ENCODE measurements around the gene PTPRA. TPM values are rescaled to one million over a fixed set of nuclear protein-coding genes. Genes with fewer than 3 reads are reported as not detected.

Gene PTPRA
- total RNA-seq, 4 donors from 2014 or later = 54.1 to 85.4 (median 67.0) TPM

DNA sequence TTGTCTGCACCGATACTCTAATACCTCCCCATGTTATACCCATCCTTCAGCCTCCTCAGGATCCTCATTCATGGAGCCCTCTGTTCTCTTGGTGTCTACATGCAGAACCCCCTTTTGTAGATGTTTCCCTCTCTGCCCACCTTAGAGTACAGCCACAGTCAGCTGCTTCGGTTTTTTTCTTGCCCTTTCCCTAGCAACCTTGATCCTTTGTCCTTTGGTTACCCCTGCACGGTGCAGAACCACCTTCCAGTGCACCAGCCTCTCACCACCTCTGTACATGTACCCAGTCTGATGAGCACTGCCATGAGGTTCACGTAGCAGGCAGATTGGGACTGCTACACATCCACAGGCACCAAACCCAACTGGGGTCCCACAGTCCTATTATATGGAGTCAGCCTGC, 25.5 kb upstream of the PTPRA start:
- Histone ChIP-seq H3K9me3 (no peaks in the 10 kb centered on the region), H3K4me1 (peaks cover 0 to 7% (median 2%) of the 10 kb centered on the region in 3 donors), H3K27ac (no peak overlapping the region), H3K36me3 (peaks cover 0 to 19% of the 10 kb centered on the region in 2 donors), H3K4me3 (no peak overlapping the region), H3K27me3 (no peaks in the 10 kb centered on the region)
- 86 to 98% methylated on average over 3 to 4 of the region's 4 CpGs for WGBS, 2 donors (ENCODE audit: low coverage in 1 of 2)
- no peak for ATAC-seq
- TF ChIP-seq POLR2A (IDR thresholded peaks at IDR 0.05) (no peak), POLR2AphosphoS5 (IDR thresholded peaks at IDR 0.05) (no peak), EP300 (IDR thresholded peaks at IDR 0.05) (no peak), CTCF (IDR thresholded peaks at IDR 0.05) (no peak)

GRCh38 chr20:2849529-2849928, 23.8 kb upstream of the PTPRA start:
- 86 to 100% methylated on average over 1 of the region's 4 CpGs for WGBS, 2 donors (ENCODE audit: low coverage in 1 of 2)
- ATAC-seq = no peak

GRCh38 chr20:2851086-2851485, 22.2 kb upstream of the PTPRA start:
- Histone ChIP-seq H3K9me3 (no peaks in the 10 kb centered on the region), H3K4me3 (no peak overlapping the region), H3K36me3 (peaks cover 0 to 7% of the 10 kb centered on the region in 2 donors), H3K27me3 (no peaks in the 10 kb centered on the region), H3K27ac (no peak overlapping the region), H3K4me1 (peaks cover 0 to 7% (median 2%) of the 10 kb centered on the region in 3 donors)
- no peak for ATAC-seq
- TF ChIP-seq POLR2A (IDR thresholded peaks at IDR 0.05) (no peak), POLR2AphosphoS5 (IDR thresholded peaks at IDR 0.05) (no peak), EP300 (IDR thresholded peaks at IDR 0.05) (no peak), CTCF (IDR thresholded peaks at IDR 0.05) (no peak)
- WGBS, 2 donors (ENCODE audit: low coverage in 1 of 2) = 85 to 88% methylated on average over 1 to 4 of the region's 10 CpGs

More at GRCh38 chr20:2849529-2849928, 23.8 kb upstream of the PTPRA start:
- TF ChIP-seq CTCF (IDR thresholded peaks at IDR 0.05) = no peak
- no peak for TF ChIP-seq POLR2AphosphoS5 (IDR thresholded peaks at IDR 0.05)
- TF ChIP-seq POLR2A (IDR thresholded peaks at IDR 0.05) = no peak
- TF ChIP-seq EP300 (IDR thresholded peaks at IDR 0.05) = no peak
- H3K27ac ChIP-seq = no peak overlapping the region
- H3K27me3 ChIP-seq = no peaks in the 10 kb centered on the region
- no peak overlapping the region for H3K4me3 ChIP-seq
- H3K4me1 ChIP-seq = peaks cover 0 to 7% (median 2%) of the 10 kb centered on the region in 3 donors
- H3K9me3 ChIP-seq = no peaks in the 10 kb centered on the region
- peaks cover 0 to 7% of the 10 kb centered on the region in 2 donors for H3K36me3 ChIP-seq

DNA sequence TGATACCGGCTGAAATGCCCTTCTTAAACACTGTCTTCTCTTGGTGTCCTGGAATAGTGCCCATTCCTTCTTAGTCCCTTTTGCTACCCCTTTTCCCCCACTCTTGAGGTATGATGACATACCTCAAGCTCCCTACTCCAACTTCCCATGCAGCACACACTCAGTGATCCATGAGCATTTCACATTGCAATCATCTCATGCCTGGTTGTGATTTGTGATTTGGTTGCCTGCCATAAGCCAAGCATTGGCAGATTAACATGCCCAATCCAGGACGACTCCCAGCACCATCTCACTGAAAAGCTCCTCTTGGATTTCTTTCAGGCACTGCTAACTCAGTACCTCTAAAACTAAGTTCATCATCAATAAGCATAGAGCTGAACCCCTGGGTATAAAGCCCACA, 14.7 kb upstream of the PTPRA start:
- no peak for ATAC-seq
- Histone ChIP-seq H3K4me3 (no peak overlapping the region), H3K36me3 (peaks cover 0 to 38% of the 10 kb centered on the region in 2 donors), H3K4me1 (peaks cover 0 to 7% (median 0%) of the 10 kb centered on the region in 3 donors), H3K9me3 (no peaks in the 10 kb centered on the region), H3K27me3 (no peaks in the 10 kb centered on the region), H3K27ac (no peak overlapping the region)
- WGBS, 2 donors (ENCODE audit: low coverage in 1 of 2) = 85 to 100% methylated on average over 2 of the region's 2 CpGs
- TF ChIP-seq POLR2AphosphoS5 (IDR thresholded peaks at IDR 0.05) = no peak
- TF ChIP-seq POLR2A (IDR thresholded peaks at IDR 0.05) = no peak
- TF ChIP-seq CTCF (IDR thresholded peaks at IDR 0.05) = no peak
- TF ChIP-seq EP300 (IDR thresholded peaks at IDR 0.05) = no peak

DNA sequence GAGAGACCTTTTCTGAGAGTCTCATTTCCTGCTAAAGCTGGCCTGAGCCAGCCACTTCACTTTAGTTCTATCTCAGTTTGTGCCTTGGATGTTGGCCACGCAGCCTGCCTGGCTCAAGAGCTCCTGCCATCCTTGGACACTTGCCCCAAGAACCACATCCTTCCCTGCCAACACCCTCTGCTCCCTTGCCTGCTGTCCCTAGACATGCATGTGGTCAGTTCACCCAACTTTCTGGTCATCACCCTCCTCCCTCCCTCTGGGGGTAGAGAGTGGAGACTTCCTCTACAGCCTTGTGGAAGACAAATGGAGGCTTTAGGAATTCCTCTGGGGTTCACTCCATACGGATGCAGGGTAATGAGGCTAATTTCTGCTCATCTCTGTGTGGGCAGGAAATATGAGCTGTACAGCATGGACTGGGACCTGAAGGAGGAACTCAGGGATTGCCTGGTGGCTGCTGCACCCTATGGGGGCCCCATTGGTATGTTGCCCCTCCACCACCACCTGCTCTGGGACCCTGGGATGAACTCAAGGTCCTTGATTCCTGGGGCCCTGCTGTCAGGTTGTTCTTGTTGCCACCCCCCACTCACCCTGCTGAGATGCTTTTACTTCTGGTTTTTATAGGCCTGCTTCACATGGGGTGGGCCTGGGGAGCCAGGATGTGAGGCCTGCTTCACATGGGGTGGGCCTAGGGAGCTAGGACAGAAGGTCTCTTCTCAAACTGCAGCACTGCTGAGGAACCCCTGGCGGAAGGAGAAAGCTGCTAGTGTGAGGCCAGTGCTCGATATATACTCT, 13.8 kb upstream of the PTPRA start:
- H3K27ac ChIP-seq = no peak overlapping the region
- 71% methylated on average over 1 of the region's 4 CpGs; no CpG with 5 or more reads in 1 of the 2 donors for WGBS, 2 donors (ENCODE audit: low coverage in 1 of 2)
- no peaks in the 10 kb centered on the region for H3K9me3 ChIP-seq
- no peak for TF ChIP-seq POLR2A (IDR thresholded peaks at IDR 0.05)
- no peak for TF ChIP-seq CTCF (IDR thresholded peaks at IDR 0.05)
- no peak for TF ChIP-seq EP300 (IDR thresholded peaks at IDR 0.05)
- no peak for TF ChIP-seq POLR2AphosphoS5 (IDR thresholded peaks at IDR 0.05)
- H3K27me3 ChIP-seq = no peaks in the 10 kb centered on the region
- ATAC-seq = no peak
- H3K4me1 ChIP-seq = peaks cover 0 to 7% (median 0%) of the 10 kb centered on the region in 3 donors
- peaks cover 0 to 48% of the 10 kb centered on the region in 2 donors for H3K36me3 ChIP-seq
- H3K4me3 ChIP-seq = no peak overlapping the region
